ENCODE data around the gene LYPD4. TPM values are rescaled to one million over a fixed set of nuclear protein-coding genes. Genes with fewer than 3 reads are reported as not detected.

The LYPD4 gene
- total RNA-seq, 2 donors from 2014 or later: 6.6 TPM; not detected in 1

GRCh38 chr19:41848666-41849065, 4.2 kb upstream of the LYPD4 start:
- TF ChIP-seq CTCF (IDR thresholded peaks at IDR 0.05) (no peak), POLR2AphosphoS5 (IDR thresholded peaks at IDR 0.05) (no peak), POLR2A (IDR thresholded peaks at IDR 0.05) (no peak)
- no peak for DNase-seq (ENCODE audit: low spot score)
- Histone ChIP-seq H3K9me3 (no peaks in the 10 kb centered on the region), H3K27ac (no peak overlapping the region), H3K4me1 (replicated peaks) (no peaks in the 10 kb centered on the region), H3K4me3 (no peak overlapping the region), H3K27me3 (replicated peaks; ENCODE audit: insufficient read depth) (no peaks in the 10 kb centered on the region), H3K36me3 (no peaks in the 10 kb centered on the region)
- intact Hi-C loops (cut with DNase I): no loop called here
- 85% methylated on average over 6 of the region's 6 CpGs for WGBS

GRCh38 chr19:41847351-41848105, 3.0 kb upstream of the LYPD4 start:
- 94% methylated on average over 19 of the region's 19 CpGs for WGBS
- Histone ChIP-seq H3K4me3 (no peak overlapping the region), H3K27ac (no peak overlapping the region), H3K36me3 (no peaks in the 10 kb centered on the region), H3K27me3 (replicated peaks; ENCODE audit: insufficient read depth) (no peaks in the 10 kb centered on the region), H3K9me3 (no peaks in the 10 kb centered on the region), H3K4me1 (replicated peaks) (no peaks in the 10 kb centered on the region)
- TF ChIP-seq POLR2AphosphoS5 (IDR thresholded peaks at IDR 0.05): no peak
- no peak for TF ChIP-seq CTCF (IDR thresholded peaks at IDR 0.05)
- no peak for TF ChIP-seq POLR2A (IDR thresholded peaks at IDR 0.05)
- no peak for DNase-seq (ENCODE audit: low spot score)
- intact Hi-C loops (cut with DNase I): no loop called here

- intact Hi-C loops (cut with DNase I): no loop called here
- Histone ChIP-seq H3K27ac (no peak overlapping the region), H3K9me3 (no peaks in the 10 kb centered on the region), H3K4me1 (replicated peaks) (no peaks in the 10 kb centered on the region), H3K36me3 (no peaks in the 10 kb centered on the region), H3K27me3 (replicated peaks; ENCODE audit: insufficient read depth) (no peaks in the 10 kb centered on the region), H3K4me3 (no peak overlapping the region)
- no peak for DNase-seq (ENCODE audit: low spot score)
- no peak for TF ChIP-seq CTCF (IDR thresholded peaks at IDR 0.05)
- no peak for TF ChIP-seq POLR2AphosphoS5 (IDR thresholded peaks at IDR 0.05)
- TF ChIP-seq POLR2A (IDR thresholded peaks at IDR 0.05): no peak
- WGBS: 75% methylated on average over 23 of the region's 23 CpGs
These were observed 638 bp upstream of the LYPD4 start for GRCh38 chr19:41845051-41845590.

- Histone ChIP-seq H3K9me3 (no peaks in the 10 kb centered on the region), H3K27me3 (replicated peaks; ENCODE audit: insufficient read depth) (no peaks in the 10 kb centered on the region), H3K36me3 (no peaks in the 10 kb centered on the region), H3K27ac (no peak within 1 kb of the TSS), H3K4me3 (no peak within 1 kb of the TSS), H3K4me1 (replicated peaks) (no peaks in the 10 kb centered on the region)
- DNase-seq (ENCODE audit: low spot score): no peak
- 100% methylated on average over 3 of the region's 3 CpGs for WGBS
- intact Hi-C loops (cut with DNase I): no loop called here
- no peak for TF ChIP-seq POLR2AphosphoS5 (IDR thresholded peaks at IDR 0.05)
These were observed 343 bp upstream of the LYPD4 start, which contains the start of gene DMRTC2 for GRCh38 chr19:41845001-41845050. DMRTC2 (plus strand) TSS chr19:41845042; CDS start chr19:41847429, 2,387 bp downstream.

- WGBS: 65% methylated on average over 7 of the region's 7 CpGs
- Histone ChIP-seq H3K4me3 (no peak overlapping the region), H3K9me3 (no peaks in the 10 kb centered on the region), H3K27ac (no peak overlapping the region), H3K27me3 (replicated peaks; ENCODE audit: insufficient read depth) (peaks cover 3% of the 10 kb centered on the region), H3K36me3 (no peaks in the 10 kb centered on the region), H3K4me1 (replicated peaks) (no peaks in the 10 kb centered on the region)
- TF ChIP-seq POLR2AphosphoS5 (IDR thresholded peaks at IDR 0.05) (no peak), POLR2A (IDR thresholded peaks at IDR 0.05) (no peak), CTCF (IDR thresholded peaks at IDR 0.05) (no peak)
- intact Hi-C loops (cut with DNase I): no loop called here
- DNase-seq (ENCODE audit: low spot score): no peak
These were observed 1.1 kb downstream of the LYPD4 start for GRCh38 chr19:41843371-41843770.
